Measurements from ENCODE around the gene RPL22.

The RPL22 gene

GRCh38 chr1:6199298-6200187 lies at the start of gene RPL22:
Gene RPL22, minus strand, starts transcription at chr1:6199595. Its CDS starts 22 bp downstream, at chr1:6199573.
- peak; percentile 99 for DNase-seq

DNA sequence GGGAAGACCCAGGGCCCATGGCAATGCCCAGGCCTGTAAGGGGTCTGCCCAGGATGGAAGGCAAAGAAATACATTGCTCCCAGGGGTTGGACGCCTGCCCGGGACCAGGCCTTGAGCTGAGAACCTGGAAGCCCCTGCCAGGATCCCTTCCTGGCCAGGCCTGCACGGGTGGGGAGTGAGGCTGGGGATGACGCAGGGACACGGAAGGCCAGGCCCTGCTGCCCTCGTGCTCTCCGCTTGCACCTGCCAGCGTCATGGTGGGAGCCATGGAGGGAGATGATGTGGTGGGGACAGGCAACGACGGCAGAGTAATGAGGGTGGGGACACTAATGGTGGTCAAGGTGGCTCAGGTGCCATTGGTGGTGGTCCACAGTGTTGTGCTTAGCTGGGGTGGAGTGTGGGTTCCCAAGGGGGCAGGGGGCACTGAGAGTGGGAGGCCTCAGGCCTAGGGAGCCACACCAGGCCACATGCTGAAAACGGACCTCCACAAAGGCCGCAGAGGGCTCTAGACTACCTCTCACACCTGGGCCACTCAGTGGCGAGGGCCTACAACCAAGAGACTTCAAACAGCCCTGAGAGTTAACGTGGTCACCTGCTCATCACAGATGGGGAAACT lies 48.9 kb upstream of the RPL22 start:
- no peak for DNase-seq

GRCh38 chr1:6247651-6248050 lies 48.3 kb upstream of the RPL22 start:
- DNase-seq = no peak

DNA sequence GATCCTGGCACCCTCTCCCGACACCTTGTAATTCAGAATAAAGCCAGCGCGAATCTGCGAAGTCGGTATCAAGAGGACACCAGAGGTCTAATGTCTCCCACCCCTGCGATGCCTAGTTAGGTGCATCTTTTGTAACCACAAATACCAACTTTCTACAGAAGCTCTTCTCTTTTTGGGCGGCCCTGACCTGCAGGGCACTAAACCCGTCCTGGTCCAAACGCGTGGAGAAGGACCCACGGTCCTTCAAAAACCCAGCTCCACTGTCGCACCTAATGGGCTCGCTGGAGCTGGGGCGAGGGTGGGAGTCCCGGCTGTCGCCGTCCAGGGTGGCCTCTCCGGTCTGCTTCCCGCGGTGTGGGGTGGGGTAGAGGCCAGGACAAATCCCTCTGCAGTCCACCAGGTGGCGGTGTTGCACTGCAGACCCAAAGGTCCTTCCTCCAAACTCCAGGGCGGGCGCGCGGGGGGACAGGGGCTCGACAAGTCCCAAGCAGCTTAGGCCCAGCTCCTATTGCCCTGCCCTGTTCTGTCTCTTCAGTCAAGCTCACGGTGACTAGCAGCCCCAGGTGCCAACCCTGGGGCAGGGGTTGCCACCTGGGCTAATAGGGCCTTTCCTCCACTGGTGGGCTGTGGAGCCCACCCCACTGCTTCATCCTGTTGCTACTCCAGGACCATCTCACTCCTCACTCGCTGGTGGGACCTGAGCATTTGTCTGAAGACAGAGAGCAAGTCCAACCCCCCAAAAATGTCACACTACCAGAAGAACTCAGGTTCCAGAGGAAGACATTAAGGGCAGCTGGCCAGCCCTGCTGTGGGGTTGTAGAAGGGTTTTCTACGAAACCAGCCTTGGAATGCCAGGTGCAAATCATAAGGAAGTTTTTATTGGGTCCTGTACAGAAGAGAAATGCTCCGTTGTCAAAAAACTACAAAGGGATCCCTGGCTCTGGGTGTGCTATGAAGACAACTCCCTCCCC lies 47.4 kb upstream of the RPL22 start:
- DNase-seq = peak; percentile 40

DNA sequence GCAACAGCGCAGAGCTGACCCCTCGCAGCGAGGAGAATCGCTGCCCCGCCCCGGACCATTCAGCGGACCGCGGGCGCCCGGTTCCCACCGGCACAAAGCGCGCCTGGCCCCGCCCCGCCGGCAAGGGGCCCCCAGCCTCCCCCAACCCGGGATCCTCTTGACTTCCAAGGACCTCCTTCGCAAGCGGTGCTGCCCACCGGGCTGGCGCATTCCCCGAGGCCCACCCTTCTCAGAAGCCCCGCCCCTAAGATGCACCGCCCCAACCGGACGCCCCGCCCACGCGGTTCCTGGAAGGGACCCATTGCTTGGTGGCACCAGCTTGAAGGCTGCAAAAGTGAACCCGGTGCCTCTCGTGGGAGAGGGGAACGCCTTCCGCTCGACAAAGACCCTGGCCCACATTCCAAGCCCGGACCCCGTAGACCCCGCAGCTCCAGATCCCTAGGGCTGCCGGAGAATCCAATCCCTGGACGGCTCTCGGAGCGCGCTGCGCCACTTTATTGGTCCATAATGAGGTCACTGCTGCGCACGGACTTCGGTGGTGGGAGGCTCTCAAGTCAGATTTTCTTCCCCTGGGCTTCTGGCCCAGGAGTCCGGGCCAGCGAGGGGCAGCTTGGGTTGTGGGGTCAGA lies 46.6 kb upstream of the RPL22 start:
- DNase-seq = no peak

DNA sequence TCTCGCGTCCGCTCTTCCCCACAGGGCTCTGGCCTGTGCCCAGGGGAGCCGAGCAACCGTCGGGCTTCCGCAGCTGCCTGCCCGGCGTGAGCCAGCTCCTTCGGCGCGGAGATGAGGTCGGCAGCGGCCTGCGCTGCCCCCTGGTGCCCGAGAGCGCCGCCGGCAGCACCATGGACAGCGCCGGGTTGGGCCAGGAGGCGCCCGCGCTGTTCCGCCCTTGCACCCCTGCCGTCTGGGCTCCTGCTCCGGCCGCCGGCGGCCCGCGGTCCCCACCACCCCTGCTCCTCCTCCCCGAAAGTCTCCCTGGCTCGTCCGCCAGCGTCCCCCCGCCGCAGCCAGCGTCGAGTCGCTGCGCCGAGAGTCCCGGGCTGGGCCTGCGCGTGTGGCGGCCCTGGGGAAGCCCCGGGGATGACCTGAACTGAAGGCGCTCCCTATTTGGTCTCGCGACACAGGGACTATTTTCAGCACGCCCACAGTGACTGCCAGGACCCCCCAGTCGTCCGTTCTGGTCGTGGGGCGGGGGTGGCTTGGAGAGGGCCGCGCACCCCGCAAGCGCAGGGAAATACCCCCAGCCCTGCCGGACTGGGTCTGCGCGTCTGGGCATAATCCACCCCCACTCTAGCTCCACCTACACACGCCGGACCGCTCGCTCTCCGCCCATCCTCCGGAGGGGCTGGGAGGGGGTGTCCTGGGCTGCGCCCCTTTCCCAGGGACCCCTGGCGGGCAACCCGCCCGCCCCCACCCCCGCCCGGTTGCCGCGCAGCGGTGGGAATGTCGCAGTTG lies 45.9 kb upstream of the RPL22 start:
- peak; percentile 53 for DNase-seq

DNA sequence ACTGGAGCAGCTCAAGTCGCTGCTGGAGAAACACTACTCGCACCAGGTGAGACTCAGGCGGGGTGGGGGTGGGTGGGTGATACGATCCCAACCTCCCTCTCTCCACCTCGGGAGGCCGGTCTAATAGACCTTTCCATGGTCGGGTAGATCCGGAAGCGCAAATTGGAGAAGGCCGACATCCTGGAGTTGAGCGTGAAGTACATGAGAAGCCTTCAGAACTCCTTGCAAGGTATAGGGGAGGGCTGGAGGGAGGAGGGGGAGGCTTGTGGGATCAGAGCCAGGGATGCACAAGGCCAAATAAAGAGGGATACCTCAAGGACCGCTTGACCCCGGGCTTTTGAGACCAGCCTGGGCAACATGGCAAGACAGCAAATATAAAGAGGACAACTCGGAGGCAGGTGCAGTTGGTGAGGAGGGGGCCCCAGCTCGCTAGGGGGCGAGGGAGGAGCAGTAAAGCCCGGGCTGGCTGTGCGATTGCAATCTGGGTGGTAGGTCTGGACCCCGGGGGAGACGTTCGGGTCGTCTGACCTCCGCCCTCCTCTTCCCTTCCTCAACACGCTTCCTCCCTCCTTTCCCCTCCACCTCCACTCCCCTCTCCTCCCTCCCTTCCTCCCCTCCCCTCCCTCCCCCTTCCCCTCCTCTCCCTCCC lies 45.1 kb upstream of the RPL22 start:
- no peak for DNase-seq

DNA sequence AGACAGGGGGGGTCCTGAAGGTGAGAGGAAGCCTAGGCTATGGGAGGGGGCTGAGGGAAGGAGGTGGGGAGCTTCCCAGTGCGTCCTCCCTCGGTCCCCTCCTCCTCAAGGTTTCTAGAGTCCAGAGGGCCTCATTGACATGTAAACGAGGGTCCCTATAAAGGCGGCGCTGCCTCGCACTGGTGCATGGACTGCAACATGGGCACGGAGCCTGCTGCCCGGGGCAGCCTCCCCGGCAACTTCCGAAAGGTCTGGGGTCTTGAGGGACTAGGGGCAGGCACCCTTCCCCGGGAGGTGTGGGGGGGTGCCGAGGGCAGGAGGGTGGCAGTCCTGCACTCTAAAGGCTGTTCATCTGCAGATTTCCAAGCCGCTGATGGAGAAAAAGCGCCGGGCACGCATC lies 44.6 kb upstream of the RPL22 start, which contains the start of gene HES3:
Gene HES3 (plus strand): TSS at position 187 of the 400 bp plus-strand sequence. CDS start 187 bp downstream, at position 374.
- DNase-seq = no peak

DNA sequence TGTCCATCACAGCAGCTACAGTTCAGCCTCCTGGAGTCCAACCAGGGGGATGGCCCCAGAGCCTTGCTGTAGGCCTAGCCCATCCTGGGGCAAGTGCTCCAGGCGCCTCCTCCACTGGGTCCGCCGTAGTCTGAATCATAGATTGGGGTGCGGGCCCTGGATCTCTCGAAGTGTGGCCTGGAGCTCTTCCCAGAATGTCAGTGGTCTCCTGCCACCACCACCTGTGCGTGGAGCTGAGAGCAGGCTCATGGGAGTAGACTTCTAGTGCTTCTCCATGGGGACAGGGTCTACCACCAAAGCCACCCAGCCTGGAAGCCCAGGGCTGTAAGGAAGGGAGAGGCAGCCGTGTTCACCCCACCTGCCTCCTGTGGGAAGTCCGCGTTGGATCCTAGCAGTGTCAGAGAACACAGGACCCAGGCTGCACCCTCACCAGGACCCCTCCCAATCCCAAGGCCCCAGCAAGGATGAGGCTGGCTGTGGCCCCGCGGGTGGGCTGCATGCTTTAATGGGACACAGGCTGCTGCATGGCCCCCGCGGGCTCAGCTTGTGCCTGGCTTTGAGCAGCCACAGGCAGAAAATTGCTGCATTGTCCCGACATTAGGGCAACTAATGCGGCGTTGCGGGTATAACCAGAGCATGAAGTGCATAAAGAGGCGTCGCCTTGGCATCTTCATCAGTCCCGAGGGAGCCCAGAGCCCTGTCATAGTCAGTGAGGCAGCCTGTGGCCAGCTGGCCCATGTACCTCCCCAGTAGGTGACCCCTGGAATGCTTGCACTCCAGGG lies 43.8 kb upstream of the RPL22 start:
- no peak for DNase-seq

GRCh38 chr1:6241887-6242740 lies 42.7 kb upstream of the RPL22 start:
- DNase-seq = no peak

DNA sequence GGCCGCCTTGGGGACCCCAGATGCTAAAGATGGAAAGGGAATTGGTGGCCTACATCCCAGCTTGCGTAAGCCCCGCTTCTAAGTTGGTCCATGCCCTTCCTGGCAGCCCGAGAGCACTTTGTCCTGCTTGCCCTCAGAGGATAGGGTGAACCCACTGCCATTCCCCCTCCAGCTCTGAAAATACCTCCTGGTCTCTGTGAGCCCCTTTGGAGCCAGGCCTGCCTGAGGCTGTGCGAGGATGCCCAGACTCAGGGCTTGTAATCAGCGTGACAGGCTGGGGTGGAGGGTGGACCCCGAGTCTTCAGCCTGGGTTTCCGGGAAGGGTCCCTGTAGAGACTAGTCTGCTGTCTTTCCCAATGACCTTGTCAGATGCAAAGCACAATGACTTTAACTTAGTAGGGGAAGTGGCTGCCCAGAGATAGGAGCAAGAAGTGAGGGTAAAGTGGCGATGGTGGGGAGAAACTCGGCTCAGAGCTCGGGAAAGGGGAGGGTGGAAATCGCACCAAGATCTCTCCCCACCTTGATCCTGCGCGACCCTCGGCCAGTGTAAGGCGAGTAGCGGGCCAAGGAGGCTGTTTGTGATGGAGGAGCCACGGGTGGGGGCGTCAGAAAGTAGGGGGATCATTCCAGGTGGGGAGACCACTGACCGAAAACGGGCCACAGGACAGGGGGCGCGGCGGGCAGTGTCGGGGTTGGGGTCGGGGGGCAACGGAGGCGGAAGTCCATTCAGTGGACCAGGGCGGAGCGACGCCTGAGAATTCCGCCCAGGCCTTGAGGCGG lies 41.9 kb upstream of the RPL22 start:
- no peak for DNase-seq

DNA sequence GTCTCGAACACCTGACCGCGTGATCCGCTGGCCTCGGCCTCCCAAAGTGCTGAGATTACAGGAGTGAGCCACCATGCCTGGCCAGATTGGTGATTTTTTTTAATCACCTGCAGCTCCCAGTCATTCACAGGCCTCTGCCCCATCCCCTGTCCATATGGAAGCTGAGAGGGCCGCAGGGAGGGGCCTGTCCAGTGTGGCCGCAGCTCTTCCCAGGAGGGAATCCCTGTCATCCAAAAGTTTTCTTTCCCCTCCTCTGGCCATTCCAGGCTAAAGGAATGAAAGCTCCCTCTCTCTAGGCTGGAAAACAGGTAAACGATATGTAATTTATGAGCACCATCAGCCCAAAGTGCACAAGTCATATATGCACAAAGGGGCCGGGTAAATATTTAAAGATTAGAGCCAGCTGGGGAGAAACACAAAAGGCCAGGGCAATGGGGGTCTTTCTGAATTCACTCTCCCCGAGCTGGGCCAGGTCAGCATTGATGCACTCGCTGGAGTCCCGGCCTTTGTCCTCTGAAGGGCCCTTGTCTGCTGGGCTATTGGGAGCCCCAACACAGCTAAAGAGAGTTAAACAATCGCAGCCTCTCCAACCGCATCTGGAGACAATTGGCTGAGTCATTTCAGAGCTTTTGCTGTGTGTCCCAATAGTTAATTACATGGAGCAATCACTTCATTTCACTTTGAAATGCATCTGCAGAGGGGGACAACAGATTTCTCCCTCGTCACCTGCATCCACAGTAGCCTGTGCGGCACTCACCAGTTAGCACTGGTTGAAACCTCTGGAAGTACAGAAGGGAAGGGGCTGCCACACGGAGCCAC lies 40.8 kb upstream of the RPL22 start:
- no peak for DNase-seq

GRCh38 chr1:6239213-6239752 lies 39.9 kb upstream of the RPL22 start:
- DNase-seq = no peak

- no peak for DNase-seq
These were observed 37.7 kb upstream of the RPL22 start for GRCh38 chr1:6237093-6237492.

DNA sequence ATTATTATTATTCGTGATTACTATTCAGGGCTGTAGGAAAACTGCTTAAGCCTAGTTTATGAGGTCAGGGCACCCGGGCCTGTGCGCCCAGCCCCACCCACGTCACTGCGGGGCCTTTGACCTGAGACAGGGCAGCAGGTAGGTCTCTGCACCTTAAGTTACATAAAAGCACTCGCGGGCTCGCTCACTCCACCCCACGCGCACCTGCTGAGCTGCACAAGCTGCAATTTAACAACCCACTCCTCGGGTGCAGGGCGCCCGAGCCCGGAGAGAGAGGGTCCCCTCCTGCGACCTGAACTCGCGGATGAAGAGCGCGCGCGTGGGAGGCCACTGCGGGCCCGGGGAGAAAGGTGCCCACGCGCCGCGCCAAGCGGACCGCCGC lies 35.9 kb upstream of the RPL22 start:
- DNase-seq = no peak

- DNase-seq = no peak
These were observed 35.3 kb upstream of the RPL22 start for GRCh38 chr1:6234502-6235295.

- no peak for DNase-seq
These were observed 34.0 kb upstream of the RPL22 start for GRCh38 chr1:6233376-6233775.

All from kidney glomerular epithelial cell (primary cell).